BLaER1 treated with 17β-estradiol and CSF1 and Interleukin-3, amounts not matched to agents 10 nM and 100 nM (cell line): ENCODE measurements around the gene DIS3L2.

Experiments used
- H3K27ac ChIP-seq, 11 experiments: shearing (Covaris generic); formaldehyde crosslinking; 2 replicates each; pipeline ENCODE4 v1.8.1; 2022
- H3K27me3 ChIP-seq, 11 experiments: shearing (Covaris generic); formaldehyde crosslinking; 2 replicates each; pipeline ENCODE4 v1.8.1; 2022
- H3K36me3 ChIP-seq, 11 experiments: shearing (Covaris generic); formaldehyde crosslinking; 2 replicates each; pipeline ENCODE4 v1.8.1; 2022
- H3K4me1 ChIP-seq, 10 experiments: shearing (Covaris generic); formaldehyde crosslinking; 2 replicates each; pipeline ENCODE4 v1.8.1; 2022
- H3K4me2 ChIP-seq, 11 experiments: shearing (Covaris generic); formaldehyde crosslinking; 2 replicates each; pipeline ENCODE4 v1.8.1; 2022
- H3K4me3 ChIP-seq, 10 experiments: shearing (Covaris generic); formaldehyde crosslinking; 2 replicates each; pipeline ENCODE4 v1.8.1; 2022
- H3K9ac ChIP-seq, 11 experiments: shearing (Covaris generic); formaldehyde crosslinking; 2 replicates each; pipeline ENCODE4 v1.8.1; 2022
- H3K9me3 ChIP-seq, 11 experiments: shearing (Covaris generic); formaldehyde crosslinking; replicated peaks in 1 of 11; 2 replicates each; pipeline ENCODE4 v1.8.1; 2022
- H4K20me1 ChIP-seq, 11 experiments: shearing (Covaris generic); formaldehyde crosslinking; 2 replicates each; pipeline ENCODE4 v1.8.1; 2022
- Cebpa-rat ChIP-seq, 11 experiments: shearing (Covaris generic); IDR thresholded peaks; 2 replicates each; pipeline ENCODE4 v1.8.1; 2022

DIS3L2 gene

GRCh38 chr2:232038251-232038880, 76.9 kb downstream of the DIS3L2 start:
- Histone ChIP-seq H3K9ac (no peak overlapping the region), H3K4me1 (no peaks in the 10 kb centered on the region), H3K4me3 (no peak overlapping the region), H3K4me2 (no peak overlapping the region; a peak in 1 of 22 replicates), H3K9me3 (peaks cover 29 to 48% (median 42%) of the 10 kb centered on the region in 11 experiments), H3K36me3 (peaks cover 45 to 94% (median 53%) of the 10 kb centered on the region in 11 experiments), H3K27ac (no peak overlapping the region), H3K27me3 (no peaks in the 10 kb centered on the region), H4K20me1 (no peaks in the 10 kb centered on the region; a peak in 1 of 22 replicates)
- no peak for TF ChIP-seq Cebpa-rat (IDR thresholded peaks at IDR 0.05)

- H3K4me2 ChIP-seq = no peak overlapping the region
- no peaks in the 10 kb centered on the region for H3K27me3 ChIP-seq
- TF ChIP-seq Cebpa-rat (IDR thresholded peaks at IDR 0.05) = no peak
- H3K27ac ChIP-seq = no peak overlapping the region
- H3K9ac ChIP-seq = no peak overlapping the region
- peaks cover 43 to 88% (median 54%) of the 10 kb centered on the region in 11 experiments for H3K36me3 ChIP-seq
- no peaks in the 10 kb centered on the region; a peak in 1 of 22 replicates for H4K20me1 ChIP-seq
- H3K4me1 ChIP-seq = no peaks in the 10 kb centered on the region
- peaks cover 29 to 42% (median 38%) of the 10 kb centered on the region in 11 experiments for H3K9me3 ChIP-seq
- H3K4me3 ChIP-seq = no peak overlapping the region
Observed at GRCh38 chr2:232038881-232039485, 77.5 kb downstream of the DIS3L2 start.

GRCh38 chr2:232042911-232043574, 81.5 kb downstream of the DIS3L2 start:
- no peak overlapping the region for H3K9ac ChIP-seq
- no peaks in the 10 kb centered on the region; a peak in 2 of 22 replicates for H4K20me1 ChIP-seq
- H3K36me3 ChIP-seq = peaks cover 11 to 70% (median 35%) of the 10 kb centered on the region in 11 experiments; a peak in 21 of 22 replicates
- H3K27ac ChIP-seq = no peak overlapping the region
- no peak overlapping the region for H3K4me2 ChIP-seq
- no peak for TF ChIP-seq Cebpa-rat (IDR thresholded peaks at IDR 0.05)
- no peak overlapping the region for H3K4me3 ChIP-seq
- no peaks in the 10 kb centered on the region for H3K4me1 ChIP-seq
- 0 out of 22 replicates have a peak, but pooled peaks cover 0 to 2% (median 0%) of the 10 kb centered on the region in 11 experiments for H3K9me3 ChIP-seq
- H3K27me3 ChIP-seq = no peaks in the 10 kb centered on the region

- Histone ChIP-seq H3K4me1 (no peaks in the 10 kb centered on the region), H4K20me1 (no peaks in the 10 kb centered on the region; a peak in 2 of 22 replicates), H3K4me2 (no peak overlapping the region), H3K36me3 (peaks cover 11 to 61% (median 28%) of the 10 kb centered on the region in 11 experiments; a peak in 19 of 22 replicates), H3K27me3 (no peaks in the 10 kb centered on the region), H3K9ac (no peak overlapping the region), H3K4me3 (no peak overlapping the region), H3K27ac (no peak overlapping the region), H3K9me3 (no peaks in the 10 kb centered on the region)
- no peak for TF ChIP-seq Cebpa-rat (IDR thresholded peaks at IDR 0.05)
Observed at GRCh38 chr2:232043966-232044365, 82.5 kb downstream of the DIS3L2 start.

GRCh38 chr2:232049350-232049749, 87.8 kb downstream of the DIS3L2 start:
- Histone ChIP-seq H3K27me3 (no peaks in the 10 kb centered on the region), H3K4me1 (peaks cover 0 to 7% (median 0%) of the 10 kb centered on the region in 10 experiments; a peak in 3 of 20 replicates), H3K4me2 (no peak overlapping the region), H3K4me3 (no peak overlapping the region), H3K9ac (no peak overlapping the region), H3K9me3 (no peaks in the 10 kb centered on the region), H3K27ac (no peak overlapping the region), H4K20me1 (peaks cover 0 to 10% (median 0%) of the 10 kb centered on the region in 11 experiments; a peak in 5 of 22 replicates), H3K36me3 (peaks cover 4 to 28% (median 17%) of the 10 kb centered on the region in 11 experiments; a peak in 16 of 22 replicates)
- no peak for TF ChIP-seq Cebpa-rat (IDR thresholded peaks at IDR 0.05)

- Histone ChIP-seq H4K20me1 (peaks cover 0 to 10% (median 0%) of the 10 kb centered on the region in 11 experiments; a peak in 5 of 22 replicates), H3K36me3 (peaks cover 0 to 26% (median 7%) of the 10 kb centered on the region in 11 experiments; a peak in 9 of 22 replicates), H3K4me3 (no peak overlapping the region), H3K27ac (no peak overlapping the region), H3K27me3 (no peaks in the 10 kb centered on the region), H3K9me3 (peaks cover 0 to 12% (median 6%) of the 10 kb centered on the region in 11 experiments; a peak in 4 of 22 replicates), H3K4me1 (peaks cover 0 to 7% (median 0%) of the 10 kb centered on the region in 10 experiments; a peak in 3 of 20 replicates), H3K4me2 (peak overlapping the region in 1 of 11 experiments; percentile 8; a peak in 2 of 22 replicates), H3K9ac (no peak overlapping the region)
- TF ChIP-seq Cebpa-rat (IDR thresholded peaks at IDR 0.05) = no peak
Observed at GRCh38 chr2:232052591-232052990, 91.1 kb downstream of the DIS3L2 start.

GRCh38 chr2:232053777-232054176, 92.3 kb downstream of the DIS3L2 start:
- H3K4me2 ChIP-seq = no peak overlapping the region

GRCh38 chr2:232058063-232058877, 96.8 kb downstream of the DIS3L2 start:
- H3K27me3 ChIP-seq = no peaks in the 10 kb centered on the region
- no peak overlapping the region for H3K4me2 ChIP-seq
- H3K9me3 ChIP-seq = peaks cover 12 to 26% (median 18%) of the 10 kb centered on the region in 11 experiments; a peak in 21 of 22 replicates
- no peaks in the 10 kb centered on the region for H3K4me1 ChIP-seq
- H3K9ac ChIP-seq = no peak overlapping the region
- no peak overlapping the region for H3K4me3 ChIP-seq
- peaks cover 0 to under 1% (median 0%) of the 10 kb centered on the region in 11 experiments; a peak in 5 of 22 replicates for H4K20me1 ChIP-seq
- no peak for TF ChIP-seq Cebpa-rat (IDR thresholded peaks at IDR 0.05)
- H3K36me3 ChIP-seq = peaks cover 0 to 32% (median 9%) of the 10 kb centered on the region in 11 experiments; a peak in 10 of 22 replicates
- no peak overlapping the region for H3K27ac ChIP-seq

More at GRCh38 chr2:232053777-232054176, 92.3 kb downstream of the DIS3L2 start:
- Histone ChIP-seq H3K9me3 (peaks cover 0 to 12% (median 6%) of the 10 kb centered on the region in 11 experiments; a peak in 4 of 22 replicates), H3K36me3 (peaks cover 0 to 26% (median 7%) of the 10 kb centered on the region in 11 experiments; a peak in 9 of 22 replicates), H3K9ac (no peak overlapping the region), H3K4me1 (peaks cover 0 to 7% (median 0%) of the 10 kb centered on the region in 10 experiments; a peak in 3 of 20 replicates), H3K4me3 (no peak overlapping the region), H4K20me1 (peaks cover 0 to 10% (median 0%) of the 10 kb centered on the region in 11 experiments; a peak in 4 of 22 replicates), H3K27ac (no peak overlapping the region), H3K27me3 (no peaks in the 10 kb centered on the region)
- no peak for TF ChIP-seq Cebpa-rat (IDR thresholded peaks at IDR 0.05)
